Stimulated activated naive B cell treated with anti-CD40 and anti-IgM and Interleukin-4, amounts not matched to agents 10 μg/mL and 1 μg/mL and 100 μg/mL, for 72 hours (primary cell): ENCODE data around the gene ST14.
"Not testable (repeated sequence)": the region's sequence is repeated elsewhere in the genome, so short reads cannot be mapped to it uniquely, and the experiment has no call there.

Source experiments
- ATAC-seq, 2 donors: fragments of 150-1000 bp; cut with Tn5 transposase; replicated peaks; 2 replicates each; pipeline ENCODE4 v1.10.0; 2021; ENCODE audit warnings: moderate library complexity in 1 of 2
- DNase-seq: peaks from one replicate; pipeline ENCODE4 v3.0.0; 2021
- H3K27ac Mint-ChIP-seq: one replicate; pipeline ENCODE4 v1.8.0; 2022; ENCODE audit warnings: mild to moderate bottlenecking, mixed read lengths
- H3K27me3 Mint-ChIP-seq, 2 donors: one replicate each; pipeline ENCODE4 v1.8.0; 2022; ENCODE audit warnings: mixed read lengths in 2 of 2
- H3K36me3 Mint-ChIP-seq, 2 donors: one replicate each; pipeline ENCODE4 v1.8.0; 2022; ENCODE audit warnings: mixed read lengths in 2 of 2, mild to moderate bottlenecking in 1 of 2
- H3K4me1 Mint-ChIP-seq, 2 donors: one replicate each; pipeline ENCODE4 v1.8.0; 2022; ENCODE audit warnings: mixed read lengths in 2 of 2, mild to moderate bottlenecking in 1 of 2
- H3K4me3 Mint-ChIP-seq, 2 donors: one replicate each; pipeline ENCODE4 v1.8.0; 2022; ENCODE audit warnings: mild to moderate bottlenecking in 2 of 2, mixed read lengths in 2 of 2, moderate library complexity in 1 of 2
- H3K9me3 Mint-ChIP-seq, 2 donors: one replicate each; pipeline ENCODE4 v1.8.0; 2022; ENCODE audit warnings: mixed read lengths in 2 of 2, mild to moderate bottlenecking in 1 of 2

The ST14 gene

DNA sequence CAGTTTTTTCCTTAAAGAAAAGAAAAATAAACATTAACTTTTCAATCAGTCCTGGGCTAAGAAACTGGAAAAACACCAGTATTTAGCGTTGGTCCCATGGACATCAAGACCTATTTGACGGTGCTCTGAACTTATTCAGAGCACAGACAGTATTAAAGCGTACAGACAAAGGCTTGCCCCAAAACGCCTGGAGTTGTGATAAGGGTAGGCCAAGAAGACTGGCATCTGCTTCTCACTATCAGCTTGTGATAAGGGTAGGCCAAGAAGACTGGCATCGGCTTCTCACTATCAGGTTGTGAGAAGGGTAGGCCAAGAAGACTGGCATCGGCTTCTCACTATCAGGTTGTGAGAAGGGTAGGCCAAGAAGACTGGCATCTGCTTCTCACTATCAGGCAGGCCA lies 85.8 kb downstream of the ST14 start:
- not testable (repeated sequence) for H3K4me3 Mint-ChIP-seq, H3K27me3 Mint-ChIP-seq, H3K27ac Mint-ChIP-seq, ATAC-seq, H3K9me3 Mint-ChIP-seq, DNase-seq
- Mint-ChIP-seq H3K4me1 (peaks cover 9 to 19% of the 10 kb centered on the region in 2 donors), H3K36me3 (peaks cover 8 to 10% of the 10 kb centered on the region in 2 donors)

- ATAC-seq (no peak), DNase-seq (no peak)
- Mint-ChIP-seq H3K27me3 (no peaks in the 10 kb centered on the region), H3K4me1 (peaks cover 15 to 19% of the 10 kb centered on the region in 2 donors), H3K4me3 (no peak overlapping the region), H3K27ac (no peak overlapping the region), H3K9me3 (no peaks in the 10 kb centered on the region), H3K36me3 (peaks cover 16 to 17% of the 10 kb centered on the region in 2 donors)
These were observed 86.7 kb downstream of the ST14 start for GRCh38 chr11:130246270-130246669.

GRCh38 chr11:130246738-130247137 lies 87.2 kb downstream of the ST14 start:
- Mint-ChIP-seq H3K36me3 (peaks cover 16 to 19% of the 10 kb centered on the region in 2 donors), H3K4me1 (peaks cover 16 to 19% of the 10 kb centered on the region in 2 donors), H3K4me3 (no peak overlapping the region), H3K27me3 (no peaks in the 10 kb centered on the region), H3K27ac (no peak overlapping the region), H3K9me3 (peaks cover 0 to 1% of the 10 kb centered on the region in 2 donors)
- DNase-seq = no peak
- ATAC-seq = no peak

DNA sequence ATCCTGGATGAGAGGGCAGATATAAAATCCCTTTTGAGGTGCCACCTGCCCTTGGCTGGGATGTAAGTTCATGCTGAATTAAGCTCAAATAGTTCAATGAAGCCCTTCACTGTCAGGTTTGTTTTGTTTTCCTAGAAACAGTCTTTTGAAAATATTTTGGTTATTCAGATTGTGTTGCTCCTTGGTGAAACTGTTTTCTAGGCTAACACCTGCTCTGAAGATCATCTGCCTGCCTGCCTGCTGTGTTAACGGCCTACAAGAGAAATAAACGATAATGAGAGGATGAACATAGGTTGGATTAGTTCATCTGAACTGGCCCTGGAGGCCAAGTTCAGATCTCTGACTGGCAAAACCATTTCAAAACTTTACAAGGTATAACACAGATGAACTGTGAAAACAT lies 87.7 kb downstream of the ST14 start:
- H3K4me1 Mint-ChIP-seq = peaks cover 20 to 22% of the 10 kb centered on the region in 2 donors
- H3K9me3 Mint-ChIP-seq = peaks cover 1 to 7% of the 10 kb centered on the region in 2 donors
- H3K4me3 Mint-ChIP-seq = no peak overlapping the region
- DNase-seq = no peak
- H3K27ac Mint-ChIP-seq = no peak overlapping the region
- peaks cover 20 to 24% of the 10 kb centered on the region in 2 donors for H3K36me3 Mint-ChIP-seq
- ATAC-seq = no peak
- no peaks in the 10 kb centered on the region for H3K27me3 Mint-ChIP-seq

- H3K4me1 Mint-ChIP-seq = peaks cover 15 to 24% of the 10 kb centered on the region in 2 donors
- no peak for ATAC-seq
- no peak overlapping the region for H3K27ac Mint-ChIP-seq
- no peaks in the 10 kb centered on the region for H3K27me3 Mint-ChIP-seq
- H3K9me3 Mint-ChIP-seq = peaks cover 3 to 9% of the 10 kb centered on the region in 2 donors
- peaks cover 20 to 31% of the 10 kb centered on the region in 2 donors for H3K36me3 Mint-ChIP-seq
- DNase-seq = no peak
- H3K4me3 Mint-ChIP-seq = no peak overlapping the region
These were observed 89.8 kb downstream of the ST14 start for GRCh38 chr11:130249371-130249770.

- not testable (repeated sequence) for H3K4me3 Mint-ChIP-seq, H3K27ac Mint-ChIP-seq, H3K27me3 Mint-ChIP-seq, H3K9me3 Mint-ChIP-seq, ATAC-seq, DNase-seq
- peaks cover 15 to 24% of the 10 kb centered on the region in 2 donors for H3K4me1 Mint-ChIP-seq
- peaks cover 19 to 30% of the 10 kb centered on the region in 2 donors for H3K36me3 Mint-ChIP-seq
These were observed 90.3 kb downstream of the ST14 start for GRCh38 chr11:130249929-130250328.

DNA sequence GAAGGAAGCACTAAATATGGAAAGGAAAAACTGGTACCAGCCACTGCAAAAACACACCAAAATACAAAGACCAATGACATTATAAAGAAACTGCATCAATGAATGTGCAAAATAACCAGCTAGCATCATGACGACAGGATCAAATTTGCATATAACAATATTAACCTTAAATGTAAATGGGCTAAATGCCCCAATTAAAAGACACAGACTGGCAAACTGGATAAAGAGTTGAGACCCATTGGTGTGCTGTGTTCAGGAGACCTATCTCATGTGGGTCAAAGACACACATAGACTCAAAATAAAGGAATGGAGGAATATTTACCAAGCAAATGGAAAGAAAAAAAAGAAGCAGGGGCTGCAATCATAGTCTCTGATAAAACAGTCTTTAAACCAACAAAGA lies 92.2 kb downstream of the ST14 start:
- not testable (repeated sequence) for H3K27ac Mint-ChIP-seq, ATAC-seq, H3K9me3 Mint-ChIP-seq, DNase-seq, H3K4me3 Mint-ChIP-seq, H3K27me3 Mint-ChIP-seq
- H3K4me1 Mint-ChIP-seq = peaks cover 33 to 34% of the 10 kb centered on the region in 2 donors
- peaks cover 25 to 42% of the 10 kb centered on the region in 2 donors for H3K36me3 Mint-ChIP-seq
